GM12878 (cell line): ENCODE data around the gene PTCD2. TPM values are rescaled to one million over a fixed set of nuclear protein-coding genes. Genes with fewer than 3 reads are reported as not detected.

Experiments
- ATAC-seq: fragments of 200-7000 bp; cut with Tn5 transposase; 3 replicates; pipeline ENCODE4 v1.9.1; 2020; ENCODE audit warnings: mild to moderate bottlenecking, moderate library complexity
- BruUV-seq: library from RNA; stranded (reverse); fragments of 400-500 nt; replicated peaks from 2 replicates; lab custom pipeline; 2021; lab: Mats Ljungman, UMichigan
- CTCF ChIA-PET: fragments of 300-600 bp; sonication (Branson Sonifier 250); formaldehyde crosslinking; extraction: SDS; loops from one replicate; lab custom pipeline; 2021; ENCODE audit warnings: inconsistent platforms; lab: Yijun Ruan, JAX
- POLR2A ChIA-PET: fragments of 350-600 bp; formaldehyde crosslinking; extraction: SDS; loops from one replicate; lab custom pipeline; 2021; ENCODE audit warnings: inconsistent platforms; lab: Charles Lee
- RAD21 ChIA-PET: fragments of 300-600 bp; sonication (Branson Sonifier 250); formaldehyde crosslinking; loops from one replicate; lab custom pipeline; 2023; ENCODE audit warnings: antibody characterized with exemption; ENCODE audit not compliant: unreplicated experiment; lab: Charles Lee
- SMC1A ChIA-PET: fragments of 300-600 bp; sonication (Branson Sonifier 250); formaldehyde crosslinking; loops from one replicate; lab custom pipeline; 2023; ENCODE audit not compliant: unreplicated experiment, uncharacterized antibody; lab: Charles Lee
- DNase-seq: peaks from one replicate; pipeline ENCODE4 v3.0.0-alpha.2; 2011; ENCODE audit warnings: low read depth, low spot score
- FAIRE-seq: peaks from 3 replicates; lab custom pipeline; 2011; peaks lifted over from hg19 to GRCh38; lab: Jason Lieb, UNC
- H2AFZ ChIP-seq: 2 replicates; pipeline ENCODE4 v1.6.0; 2011; ENCODE audit warnings: low read depth, low read length, control low read depth; ENCODE audit not compliant: control insufficient read depth
- H3K27ac ChIP-seq: 2 replicates; pipeline ENCODE4 v1.5.1; 2011; ENCODE audit warnings: control low read depth; ENCODE audit not compliant: control insufficient read depth, insufficient read depth
- H3K27me3 ChIP-seq, 2 experiments: replicated peaks in 1 of 2; 2 replicates each; pipeline versions ENCODE4 v1.6.0 to v1.6.1; 2011; ENCODE audit warnings: low read length in 1 of 2; ENCODE audit not compliant: control insufficient read depth in 2 of 2, insufficient read depth in 2 of 2
- H3K36me3 ChIP-seq, 2 experiments: 2 replicates each; pipeline ENCODE4 v1.5.1; 2011; ENCODE audit warnings: low read length in 1 of 2; ENCODE audit not compliant: control insufficient read depth in 2 of 2, insufficient read depth in 2 of 2
- H3K4me1 ChIP-seq: 2 replicates; pipeline ENCODE4 v1.6.1; 2011; ENCODE audit warnings: mild to moderate bottlenecking, low read length, moderate library complexity, mixed read lengths; ENCODE audit not compliant: control insufficient read depth, insufficient read depth
- H3K4me2 ChIP-seq: 2 replicates; pipeline ENCODE4 v1.6.0; 2011; ENCODE audit warnings: control low read depth; ENCODE audit not compliant: control insufficient read depth, insufficient read depth
- H3K4me3 ChIP-seq: fragments of 200-600 bp; sonication (generic); 2 replicates; pipeline ENCODE4 v1.5.1; 2016
- H3K79me2 ChIP-seq: 2 replicates; pipeline ENCODE4 v1.6.0; 2011; ENCODE audit warnings: low read length; ENCODE audit not compliant: control insufficient read depth, insufficient read depth
- H3K9ac ChIP-seq: 2 replicates; pipeline ENCODE4 v1.8.0; 2011; ENCODE audit warnings: low read length, control low read depth, mixed read lengths; ENCODE audit not compliant: control insufficient read depth, insufficient read depth
- H3K9me3 ChIP-seq: replicated peaks from 3 replicates; pipeline ENCODE4 v1.5.1; 2011; ENCODE audit warnings: mild to moderate bottlenecking, low read length; ENCODE audit not compliant: control insufficient read depth, insufficient read depth
- H4K20me1 ChIP-seq: 2 replicates; pipeline ENCODE4 v1.6.0; 2011; ENCODE audit not compliant: control insufficient read depth, insufficient read depth
- BACH1 ChIP-seq: fragments of 450-650 bp; IDR thresholded peaks from 2 replicates; pipeline ENCODE4 v1.6.1; 2017; ENCODE audit warnings: mild to moderate bottlenecking, borderline replicate concordance
- EZH2 ChIP-seq: IDR thresholded peaks from 2 replicates; pipeline ENCODE4 v1.6.1; 2012; ENCODE audit warnings: low read depth, mild to moderate bottlenecking, control low read depth, inconsistent platforms, low read length, borderline replicate concordance; ENCODE audit not compliant: control insufficient read depth
- IKZF2 ChIP-seq, 2 experiments: fragments of 450-650 bp; IDR thresholded peaks; 2 replicates each; pipeline ENCODE4 v1.6.1; 2017; ENCODE audit warnings: mild to moderate bottlenecking in 2 of 2, moderate library complexity in 2 of 2
- PML ChIP-seq: IDR thresholded peaks from 2 replicates; pipeline ENCODE4 v1.6.1; 2012; ENCODE audit warnings: low read length, inconsistent platforms
- SMAD1 ChIP-seq: fragments of 450-650 bp; IDR thresholded peaks from 2 replicates; pipeline ENCODE4 v1.6.1; 2018; ENCODE audit warnings: mild to moderate bottlenecking, low read depth; ENCODE audit not compliant: partially characterized antibody
- SMAD5 ChIP-seq: IDR thresholded peaks from 2 replicates; pipeline ENCODE4 v1.6.1; 2016; ENCODE audit warnings: antibody characterized with exemption, low read depth
- ZNF217 ChIP-seq: fragments of 450-650 bp; IDR thresholded peaks from 2 replicates; pipeline ENCODE4 v1.6.1; 2017; ENCODE audit warnings: antibody characterized with exemption, mild to moderate bottlenecking
- WGBS: methylation state at CpG from one replicate; pipeline ENCODE4 v1.1.6; 2016; ENCODE audit warnings: low lambda C conversion rate; ENCODE audit not compliant: insufficient replicate concordance, insufficient coverage; ENCODE audit errors: missing lambda C conversion rate; 5-methylcytosine and 5-hydroxymethylcytosine counted together
- in situ Hi-C: fragments of 300-500 bp; cut with MboI; formaldehyde crosslinking; loops from 9 replicates; pipeline ENCODE4 v1.14.3; 2018; ENCODE audit warnings: mixed read lengths
- intact Hi-C: fragments of 100-400 bp; cut with micrococcal nuclease; formaldehyde crosslinking; loops from one replicate; pipeline ENCODE4 v1.14.2; 2022; ENCODE audit not compliant: unreplicated experiment
- polyA plus RNA-seq, 11 experiments: library from polyadenylated mRNA; depleted of rRNA in 4 of 11; unstranded in 6 of 11; stranded (reverse) in 5 of 11; fragments of >200 nt; fragmentation: Nextera tagmentation in 4 of 11; fragmentation: Illumina TruSeq in 1 of 11; extraction: Ambion mirVana in 4 of 11; extraction: Trizol in 1 of 11; gene quantifications; 1 replicate in 1 of 11; 2 replicates in 10 of 11; pipeline versions ENCODE4 v1.2.1 to v1.2.3, GENCODE V29; 2011 to 2016; ENCODE audit warnings: inconsistent platforms in 2 of 11, missing spikeins in 2 of 11, low read depth in 1 of 11
- total RNA-seq, 4 experiments: library from RNA; depleted of rRNA in 3 of 4; stranded (reverse); fragments of >200 nt in 3 of 4; fragmentation: Illumina TruSeq in 1 of 4; extraction: Trizol in 1 of 4; gene quantifications; 2 replicates each; pipeline versions ENCODE4 v1.2.1 to v1.2.3, GENCODE V29; 2013 to 2021
- TF ChIP-seq, protein P1 (sequence below): fragments of 450-650 bp; IDR thresholded peaks from 2 replicates; pipeline ENCODE4 v1.6.1; 2017; ENCODE audit warnings: low read depth, mild to moderate bottlenecking, moderate library complexity

PTCD2 gene
- total and polyA plus RNA-seq, 10 of the 15 experiments (the other 5 are each of a cell fraction or from before 2014, with no cell fraction given): 8.7 to 15.0 (median 11.9) TPM

DNA sequence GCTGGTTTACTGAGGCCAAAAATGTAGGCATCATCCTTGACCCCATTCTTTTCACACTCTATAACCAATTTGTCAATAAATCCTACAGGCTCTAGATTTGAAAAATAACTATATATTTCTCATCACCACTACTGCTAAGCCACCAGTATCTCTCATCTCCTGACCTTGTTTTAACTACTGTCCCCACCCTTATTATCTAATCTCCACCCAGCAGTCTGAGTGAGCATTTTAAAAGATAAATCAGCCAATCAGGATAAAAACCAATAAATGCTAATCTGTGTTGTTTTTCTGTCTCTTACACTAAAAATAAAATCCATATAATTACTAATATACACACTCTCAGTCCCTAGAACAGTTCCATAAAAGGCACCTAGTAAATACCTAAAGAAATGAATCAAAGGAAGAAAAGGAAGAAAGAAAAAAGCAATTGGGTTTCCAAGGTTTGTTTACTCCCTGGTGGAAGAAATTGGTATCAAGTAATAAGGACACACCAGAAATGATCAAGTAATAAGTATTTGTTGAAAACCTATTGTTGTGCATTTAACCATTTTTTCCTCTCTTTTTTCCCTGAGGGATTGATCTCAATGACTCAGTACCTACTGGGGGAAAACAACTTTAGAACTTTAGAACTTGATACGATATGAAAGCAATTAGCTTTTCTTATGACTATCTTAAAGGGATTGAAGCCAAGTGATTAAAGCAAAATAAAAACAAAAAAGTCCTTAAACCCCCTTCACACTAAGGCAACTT, 19.4 kb upstream of the PTCD2 start:
- DNase-seq: no peak
- peak overlapping the region; percentile 8; the same call in 1 of the 2 replicates for H3K9ac ChIP-seq
- peaks cover 79% of the 10 kb centered on the region for H3K79me2 ChIP-seq
- peaks cover 54% of the 10 kb centered on the region for H3K4me1 ChIP-seq
- H3K4me2 ChIP-seq: peak overlapping the region; percentile 64
- TF ChIP-seq, protein P1, sequence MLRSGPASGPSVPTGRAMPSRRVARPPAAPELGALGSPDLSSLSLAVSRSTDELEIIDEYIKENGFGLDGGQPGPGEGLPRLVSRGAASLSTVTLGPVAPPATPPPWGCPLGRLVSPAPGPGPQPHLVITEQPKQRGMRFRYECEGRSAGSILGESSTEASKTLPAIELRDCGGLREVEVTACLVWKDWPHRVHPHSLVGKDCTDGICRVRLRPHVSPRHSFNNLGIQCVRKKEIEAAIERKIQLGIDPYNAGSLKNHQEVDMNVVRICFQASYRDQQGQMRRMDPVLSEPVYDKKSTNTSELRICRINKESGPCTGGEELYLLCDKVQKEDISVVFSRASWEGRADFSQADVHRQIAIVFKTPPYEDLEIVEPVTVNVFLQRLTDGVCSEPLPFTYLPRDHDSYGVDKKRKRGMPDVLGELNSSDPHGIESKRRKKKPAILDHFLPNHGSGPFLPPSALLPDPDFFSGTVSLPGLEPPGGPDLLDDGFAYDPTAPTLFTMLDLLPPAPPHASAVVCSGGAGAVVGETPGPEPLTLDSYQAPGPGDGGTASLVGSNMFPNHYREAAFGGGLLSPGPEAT: no peak
- TF ChIP-seq PML (no peak), EZH2 (no peak), IKZF2 (IDR thresholded peaks at IDR 0.05) (no peak), SMAD1 (no peak), ZNF217 (no peak), SMAD5 (no peak), BACH1 (no peak)
- WGBS: 94% methylated on average over 1 of the region's 1 CpG
- no peaks in the 10 kb centered on the region for H3K36me3 ChIP-seq
- ATAC-seq: no peak
- H4K20me1 ChIP-seq: no peaks in the 10 kb centered on the region
- no peak for FAIRE-seq
- SMC1A ChIA-PET: interaction anchor here (2.0 to 2.4 kb wide), 2 partner anchors 8 to 67 kb away, joined by 7 to 9 read pairs; no protein-coding TSS in a partner anchor
- BruUV-seq: no TSS peak
- CTCF ChIA-PET: interaction anchor here (1.4 kb wide), 1 partner anchor 162 kb away, joined by 3 read pairs; no protein-coding TSS in a partner anchor
- H3K27ac ChIP-seq: peak overlapping the region; percentile 62
- no peaks in the 10 kb centered on the region for H3K9me3 ChIP-seq
- POLR2A ChIA-PET: interaction anchor here (0.6 to 2.0 kb wide), 5 partner anchors 19 to 67 kb away, joined by 3 to 5 read pairs (median 4); partner anchors contain the start of genes MRPS27 and PTCD2
- no peak overlapping the region for H2AFZ ChIP-seq
- intact Hi-C loops: loop anchor here (5.0 kb wide), 1 partner anchor 172 kb away; no protein-coding TSS in a partner anchor
- in situ Hi-C loops: no loop called here
- RAD21 ChIA-PET: interaction anchor here (1.0 to 2.1 kb wide), 2 partner anchors 19 to 67 kb away, joined by 3 to 6 read pairs; partner anchors contain the start of genes MRPS27 and PTCD2
- no peaks in the 10 kb centered on the region for H3K27me3 ChIP-seq
- H3K4me3 ChIP-seq: no peak overlapping the region
